Skin of body (tissue), 3 donors: Measurements from ENCODE around the gene TMEM217. TPM values are rescaled to one million over a fixed set of nuclear protein-coding genes. Genes with fewer than 3 reads are reported as not detected.
A peak's percentile ranks its signal among the peaks of the same experiment; 100 is the strongest.

Source experiments
- DNase-seq: peaks from one replicate; lab custom pipeline; 2025; lab: John Stamatoyannopoulos, UW
- small RNA-seq: library from RNA; depleted of rRNA; stranded (forward); fragments of <200 nt; gene quantifications from one replicate; pipeline ENCODE3, GENCODE V24; 2014; ENCODE audit warnings: low replicate concordance
- total RNA-seq: library from RNA; depleted of rRNA; stranded (reverse); fragments of >200 nt; gene quantifications from one replicate; pipeline ENCODE4 v1.2.3, GENCODE V29; 2014

Gene TMEM217
- total RNA-seq, 1 donor from 2014 or later, result 1.3 TPM

- DNase-seq, result peak; percentile 97
Observed at GRCh38 chr6:37169496-37170272, 88.3 kb downstream of the TMEM217 start, which contains the start of gene PIM1. Gene PIM1, plus strand, starts transcription at chr6:37170152. Its CDS starts 424 bp downstream, at chr6:37170576.

- DNase-seq, result peak; percentile 90
Observed at GRCh38 chr6:37168811-37169495, 89.0 kb downstream of the TMEM217 start.

- DNase-seq, result no peak
Observed at GRCh38 chr6:37168163-37168758, 89.7 kb downstream of the TMEM217 start.

GRCh38 chr6:37162740-37163139 lies 95.2 kb downstream of the TMEM217 start:
- no peak for DNase-seq

Small RNA genes within 50 kb of the gene (small RNA-seq; reads per million reads assigned to genes)
- not detected for gene AL096712.1

Other genes starting within 250 kb of the TMEM217 start
- gene PIM1, start 88.0 kb downstream of the TMEM217 start, total RNA-seq, result 38.3 TPM
- 5.8 TPM for gene TBC1D22B, start 372 bp downstream of the TMEM217 start, total RNA-seq
- gene RNF8, start 95.8 kb upstream of the TMEM217 start, total RNA-seq, result 16.7 TPM
- 24.2 TPM for gene CMTR1, start 175.1 kb upstream of the TMEM217 start, total RNA-seq
- gene CCDC167, start 241.7 kb upstream of the TMEM217 start, total RNA-seq, result 7.4 TPM